Measurements from ENCODE around the gene PTPN18.

GRCh38 chr2:130368786-130369185 is 12.9 kb downstream of the PTPN18 start:
- TF ChIP-seq CTCF (IDR thresholded peaks at IDR 0.05): no peak
- no peak for TF ChIP-seq POLR2A (IDR thresholded peaks at IDR 0.05)

Measured in sigmoid colon (tissue), 3 donors.